ENCODE results near the gene PCDHB4. TPM values are rescaled to one million over a fixed set of nuclear protein-coding genes. Genes with fewer than 3 reads are reported as not detected.
"Not testable (repeated sequence)": the region's sequence is repeated elsewhere in the genome, so short reads cannot be mapped to it uniquely, and the experiment has no call there.

PCDHB4 gene
- total RNA-seq, 1 donor from 2014 or later = 1.1 TPM

GRCh38 chr5:141149812-141150211 is 28.2 kb downstream of the PCDHB4 start, which contains the start of gene PCDHB6:
TSS of gene PCDHB6 (plus strand) at chr5:141150057. CDS start at chr5:141150258, 201 bp downstream.
- Histone ChIP-seq H3K4me2 (ENCODE audit: low read length) (no peak within 1 kb of the TSS), H3K79me2 (ENCODE audit: insufficient read depth, low read length) (no peaks in the 10 kb centered on the region), H3K4me3 (ENCODE audit: insufficient read depth, low read depth, low read length) (no peak within 1 kb of the TSS), H3K4me1 (ENCODE audit: insufficient read depth, low read length) (no peaks in the 10 kb centered on the region), H3K27me3 (ENCODE audit: insufficient read depth, low read length) (no peaks in the 10 kb centered on the region), H3K9ac (ENCODE audit: low read length) (no peak within 1 kb of the TSS), H3K9me3 (ENCODE audit: insufficient read depth, low read depth, low read length) (peaks cover 9% of the 10 kb centered on the region), H4K20me1 (ENCODE audit: insufficient read depth, low read length) (no peaks in the 10 kb centered on the region), H2AFZ (ENCODE audit: low read depth, low read length) (no peak within 1 kb of the TSS), H3K36me3 (ENCODE audit: insufficient read depth, low read length) (no peaks in the 10 kb centered on the region), H3K27ac (ENCODE audit: low read depth, low read length) (no peak within 1 kb of the TSS)
- DNase-seq (ENCODE audit: low read depth) = no peak
- H3K9me3 Mint-ChIP-seq (ENCODE audit: unreplicated experiment) = peaks cover 16% of the 10 kb centered on the region
- H3K27ac Mint-ChIP-seq (ENCODE audit: unreplicated experiment) = no peak within 1 kb of the TSS
- H3K27me3 Mint-ChIP-seq (ENCODE audit: low read depth, unreplicated experiment) = no peaks in the 10 kb centered on the region
- H3K36me3 Mint-ChIP-seq (ENCODE audit: low read depth, unreplicated experiment) = peaks cover 12% of the 10 kb centered on the region
- no peak for FAIRE-seq
- H3K4me3 Mint-ChIP-seq (ENCODE audit: unreplicated experiment) = no peak within 1 kb of the TSS
- TF ChIP-seq, protein P1, sequence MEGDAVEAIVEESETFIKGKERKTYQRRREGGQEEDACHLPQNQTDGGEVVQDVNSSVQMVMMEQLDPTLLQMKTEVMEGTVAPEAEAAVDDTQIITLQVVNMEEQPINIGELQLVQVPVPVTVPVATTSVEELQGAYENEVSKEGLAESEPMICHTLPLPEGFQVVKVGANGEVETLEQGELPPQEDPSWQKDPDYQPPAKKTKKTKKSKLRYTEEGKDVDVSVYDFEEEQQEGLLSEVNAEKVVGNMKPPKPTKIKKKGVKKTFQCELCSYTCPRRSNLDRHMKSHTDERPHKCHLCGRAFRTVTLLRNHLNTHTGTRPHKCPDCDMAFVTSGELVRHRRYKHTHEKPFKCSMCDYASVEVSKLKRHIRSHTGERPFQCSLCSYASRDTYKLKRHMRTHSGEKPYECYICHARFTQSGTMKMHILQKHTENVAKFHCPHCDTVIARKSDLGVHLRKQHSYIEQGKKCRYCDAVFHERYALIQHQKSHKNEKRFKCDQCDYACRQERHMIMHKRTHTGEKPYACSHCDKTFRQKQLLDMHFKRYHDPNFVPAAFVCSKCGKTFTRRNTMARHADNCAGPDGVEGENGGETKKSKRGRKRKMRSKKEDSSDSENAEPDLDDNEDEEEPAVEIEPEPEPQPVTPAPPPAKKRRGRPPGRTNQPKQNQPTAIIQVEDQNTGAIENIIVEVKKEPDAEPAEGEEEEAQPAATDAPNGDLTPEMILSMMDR (IDR thresholded peaks at IDR 0.05; ENCODE audit: insufficient read depth, low read depth, low read length) = no peak
- no peak for TF ChIP-seq EZH2 (IDR thresholded peaks at IDR 0.05; ENCODE audit: insufficient read depth, low read length)
- no peaks in the 10 kb centered on the region for H3K4me1 Mint-ChIP-seq (ENCODE audit: low read depth, unreplicated experiment)

GRCh38 chr5:141150224-141150992 is 28.8 kb downstream of the PCDHB4 start:
- no peak overlapping the region for H3K4me3 ChIP-seq (ENCODE audit: insufficient read depth, low read depth, low read length)
- no peak overlapping the region for H2AFZ ChIP-seq (ENCODE audit: low read depth, low read length)
- peaks cover 9% of the 10 kb centered on the region for H3K9me3 ChIP-seq (ENCODE audit: insufficient read depth, low read depth, low read length)
- Mint-ChIP-seq H3K4me3 (ENCODE audit: unreplicated experiment) (no peak overlapping the region), H3K4me1 (ENCODE audit: low read depth, unreplicated experiment) (no peaks in the 10 kb centered on the region), H3K36me3 (ENCODE audit: low read depth, unreplicated experiment) (peaks cover 12% of the 10 kb centered on the region), H3K9me3 (ENCODE audit: unreplicated experiment) (peaks cover 16% of the 10 kb centered on the region), H3K27ac (ENCODE audit: unreplicated experiment) (no peak overlapping the region), H3K27me3 (ENCODE audit: low read depth, unreplicated experiment) (no peaks in the 10 kb centered on the region)
- no peaks in the 10 kb centered on the region for H3K79me2 ChIP-seq (ENCODE audit: insufficient read depth, low read length)
- no peak for TF ChIP-seq EZH2 (IDR thresholded peaks at IDR 0.05; ENCODE audit: insufficient read depth, low read length)
- TF ChIP-seq, protein P1 (IDR thresholded peaks at IDR 0.05; ENCODE audit: insufficient read depth, low read depth, low read length) = no peak
- H3K36me3 ChIP-seq (ENCODE audit: insufficient read depth, low read length) = no peaks in the 10 kb centered on the region
- no peaks in the 10 kb centered on the region for H3K27me3 ChIP-seq (ENCODE audit: insufficient read depth, low read length)
- no peak overlapping the region for H3K9ac ChIP-seq (ENCODE audit: low read length)
- no peaks in the 10 kb centered on the region for H4K20me1 ChIP-seq (ENCODE audit: insufficient read depth, low read length)
- H3K27ac ChIP-seq (ENCODE audit: low read depth, low read length) = no peak overlapping the region
- FAIRE-seq = no peak
- no peak for DNase-seq (ENCODE audit: low read depth)
- no peaks in the 10 kb centered on the region for H3K4me1 ChIP-seq (ENCODE audit: insufficient read depth, low read length)
- H3K4me2 ChIP-seq (ENCODE audit: low read length) = no peak overlapping the region

- Mint-ChIP-seq H3K27me3 (ENCODE audit: low read depth, unreplicated experiment) (no peaks in the 10 kb centered on the region), H3K9me3 (ENCODE audit: unreplicated experiment) (peaks cover 16% of the 10 kb centered on the region)
- no peak for FAIRE-seq
Observed at GRCh38 chr5:141150993-141151325, 29.3 kb downstream of the PCDHB4 start.

DNA sequence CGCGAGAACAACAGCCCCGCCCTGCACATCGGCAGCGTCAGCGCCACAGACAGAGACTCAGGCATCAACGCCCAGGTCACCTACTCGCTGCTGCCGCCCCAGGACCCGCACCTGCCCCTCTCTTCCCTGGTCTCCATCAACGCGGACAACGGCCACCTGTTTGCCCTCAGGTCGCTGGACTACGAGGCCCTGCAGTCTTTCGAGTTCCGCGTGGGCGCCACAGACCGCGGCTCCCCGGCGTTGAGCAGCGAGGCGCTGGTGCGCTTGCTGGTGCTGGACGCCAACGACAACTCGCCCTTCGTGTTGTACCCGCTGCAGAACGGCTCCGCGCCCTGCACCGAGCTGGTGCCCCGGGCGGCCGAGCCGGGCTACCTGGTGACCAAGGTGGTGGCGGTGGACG is 30.0 kb downstream of the PCDHB4 start:
- not testable (repeated sequence) for H2AFZ ChIP-seq (ENCODE audit: low read depth, low read length); H3K4me1 Mint-ChIP-seq (ENCODE audit: low read depth, unreplicated experiment); H3K4me3 Mint-ChIP-seq (ENCODE audit: unreplicated experiment); H3K36me3 ChIP-seq (ENCODE audit: insufficient read depth, low read length); H3K9ac ChIP-seq (ENCODE audit: low read length); H3K27me3 Mint-ChIP-seq (ENCODE audit: low read depth, unreplicated experiment); H3K27me3 ChIP-seq (ENCODE audit: insufficient read depth, low read length); H3K27ac Mint-ChIP-seq (ENCODE audit: unreplicated experiment); DNase-seq (ENCODE audit: low read depth); H3K27ac ChIP-seq (ENCODE audit: low read depth, low read length); H3K79me2 ChIP-seq (ENCODE audit: insufficient read depth, low read length); H3K4me2 ChIP-seq (ENCODE audit: low read length); H3K4me1 ChIP-seq (ENCODE audit: insufficient read depth, low read length); H4K20me1 ChIP-seq (ENCODE audit: insufficient read depth, low read length); H3K4me3 ChIP-seq (ENCODE audit: insufficient read depth, low read depth, low read length); FAIRE-seq
- peaks cover 12% of the 10 kb centered on the region for H3K36me3 Mint-ChIP-seq (ENCODE audit: low read depth, unreplicated experiment)
- peaks cover 15% of the 10 kb centered on the region for H3K9me3 ChIP-seq (ENCODE audit: insufficient read depth, low read depth, low read length)
- peaks cover 19% of the 10 kb centered on the region for H3K9me3 Mint-ChIP-seq (ENCODE audit: unreplicated experiment)

More at GRCh38 chr5:141150993-141151325, 29.3 kb downstream of the PCDHB4 start:
- Histone ChIP-seq H3K4me2 (ENCODE audit: low read length) (no peak overlapping the region), H3K9ac (ENCODE audit: low read length) (no peak overlapping the region), H4K20me1 (ENCODE audit: insufficient read depth, low read length) (no peaks in the 10 kb centered on the region), H3K79me2 (ENCODE audit: insufficient read depth, low read length) (no peaks in the 10 kb centered on the region), H3K9me3 (ENCODE audit: insufficient read depth, low read depth, low read length) (peaks cover 9% of the 10 kb centered on the region), H3K4me1 (ENCODE audit: insufficient read depth, low read length) (no peaks in the 10 kb centered on the region), H3K27ac (ENCODE audit: low read depth, low read length) (no peak overlapping the region), H3K4me3 (ENCODE audit: insufficient read depth, low read depth, low read length) (no peak overlapping the region), H3K27me3 (ENCODE audit: insufficient read depth, low read length) (no peaks in the 10 kb centered on the region), H2AFZ (ENCODE audit: low read depth, low read length) (no peak overlapping the region), H3K36me3 (ENCODE audit: insufficient read depth, low read length) (no peaks in the 10 kb centered on the region)
- Mint-ChIP-seq H3K27ac (ENCODE audit: unreplicated experiment) (no peak overlapping the region), H3K4me3 (ENCODE audit: unreplicated experiment) (no peak overlapping the region), H3K4me1 (ENCODE audit: low read depth, unreplicated experiment) (no peaks in the 10 kb centered on the region), H3K36me3 (ENCODE audit: low read depth, unreplicated experiment) (peaks cover 12% of the 10 kb centered on the region)
- TF ChIP-seq, protein P1 (IDR thresholded peaks at IDR 0.05; ENCODE audit: insufficient read depth, low read depth, low read length) = no peak
- no peak for TF ChIP-seq EZH2 (IDR thresholded peaks at IDR 0.05; ENCODE audit: insufficient read depth, low read length)
- DNase-seq (ENCODE audit: low read depth) = no peak
